Measurements from ENCODE around the gene NTRK3. TPM values are rescaled to one million over a fixed set of nuclear protein-coding genes. Genes with fewer than 3 reads are reported as not detected.

NTRK3 gene
- total RNA-seq, 1 donor from 2014 or later, result 1.1 TPM

DNA sequence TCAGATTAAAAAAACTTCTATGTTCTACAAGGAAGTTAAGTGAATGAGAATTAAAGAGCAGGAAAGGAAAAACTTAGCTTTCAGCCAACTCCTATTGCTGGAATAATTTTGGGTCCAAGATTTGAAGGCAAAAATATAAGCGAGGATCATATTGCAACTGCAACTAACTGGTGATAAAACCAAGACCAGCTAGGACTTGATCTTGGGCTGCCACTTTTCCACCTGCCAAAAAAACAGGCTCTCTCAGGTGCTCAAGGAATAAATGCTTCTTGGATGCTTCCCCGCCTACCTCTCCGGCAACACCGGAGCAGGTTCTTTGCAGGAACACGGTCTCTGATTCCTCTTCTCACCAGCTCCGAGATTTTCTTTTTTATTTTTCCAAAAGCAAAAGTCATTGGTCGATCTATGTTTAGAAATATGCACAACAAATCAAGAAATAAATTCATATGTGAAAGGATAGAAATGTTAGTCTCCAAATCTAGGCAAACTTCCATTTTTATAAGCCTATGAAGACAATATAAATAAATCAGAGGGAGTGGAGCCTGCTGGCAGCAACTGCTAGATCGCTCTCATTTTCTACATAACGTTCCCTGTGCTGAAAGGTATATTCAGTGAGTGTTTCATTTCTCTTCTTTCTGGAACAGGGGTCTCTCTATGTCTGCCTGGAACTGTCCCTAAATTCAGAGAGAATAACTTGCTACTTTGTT lies 241.9 kb downstream of the NTRK3 start:
- H3K4me3 Mint-ChIP-seq, result no peak overlapping the region
- peaks cover 24% of the 10 kb centered on the region for H3K27me3 Mint-ChIP-seq (ENCODE audit: low read depth)
- no peak for DNase-seq (ENCODE audit: low read depth, low spot score)
- TF ChIP-seq, protein P1, sequence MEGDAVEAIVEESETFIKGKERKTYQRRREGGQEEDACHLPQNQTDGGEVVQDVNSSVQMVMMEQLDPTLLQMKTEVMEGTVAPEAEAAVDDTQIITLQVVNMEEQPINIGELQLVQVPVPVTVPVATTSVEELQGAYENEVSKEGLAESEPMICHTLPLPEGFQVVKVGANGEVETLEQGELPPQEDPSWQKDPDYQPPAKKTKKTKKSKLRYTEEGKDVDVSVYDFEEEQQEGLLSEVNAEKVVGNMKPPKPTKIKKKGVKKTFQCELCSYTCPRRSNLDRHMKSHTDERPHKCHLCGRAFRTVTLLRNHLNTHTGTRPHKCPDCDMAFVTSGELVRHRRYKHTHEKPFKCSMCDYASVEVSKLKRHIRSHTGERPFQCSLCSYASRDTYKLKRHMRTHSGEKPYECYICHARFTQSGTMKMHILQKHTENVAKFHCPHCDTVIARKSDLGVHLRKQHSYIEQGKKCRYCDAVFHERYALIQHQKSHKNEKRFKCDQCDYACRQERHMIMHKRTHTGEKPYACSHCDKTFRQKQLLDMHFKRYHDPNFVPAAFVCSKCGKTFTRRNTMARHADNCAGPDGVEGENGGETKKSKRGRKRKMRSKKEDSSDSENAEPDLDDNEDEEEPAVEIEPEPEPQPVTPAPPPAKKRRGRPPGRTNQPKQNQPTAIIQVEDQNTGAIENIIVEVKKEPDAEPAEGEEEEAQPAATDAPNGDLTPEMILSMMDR (conservative IDR thresholded peaks at IDR 0.05), result no peak
- H3K4me1 Mint-ChIP-seq, result peaks cover 3% of the 10 kb centered on the region
- no peaks in the 10 kb centered on the region for H3K36me3 Mint-ChIP-seq (ENCODE audit: low read depth)
- no peak overlapping the region for H3K27ac Mint-ChIP-seq (ENCODE audit: unreplicated experiment)
- no peaks in the 10 kb centered on the region for H3K9me3 Mint-ChIP-seq

DNA sequence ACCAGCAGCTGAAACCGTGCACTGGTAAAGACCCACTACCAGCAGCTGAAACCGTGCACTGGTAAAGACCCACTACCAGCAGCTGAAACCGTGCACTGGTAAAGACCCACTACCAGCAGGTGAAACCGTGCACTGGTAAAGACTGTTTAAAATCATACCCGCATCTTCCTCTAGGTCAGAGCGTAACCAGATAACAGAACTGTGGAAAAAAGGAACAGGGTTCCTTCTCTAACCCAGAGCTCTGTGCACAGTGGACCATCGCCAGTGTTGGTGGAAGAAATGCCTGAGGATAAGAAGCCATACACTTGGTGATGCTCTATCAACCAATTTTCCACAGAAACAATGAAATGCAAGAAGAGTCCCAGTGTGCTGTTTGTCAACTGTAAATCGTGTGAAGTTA lies 243.4 kb downstream of the NTRK3 start:
- Mint-ChIP-seq H3K9me3 (no peaks in the 10 kb centered on the region), H3K27me3 (ENCODE audit: low read depth) (peaks cover 19% of the 10 kb centered on the region), H3K27ac (ENCODE audit: unreplicated experiment) (no peak overlapping the region), H3K4me3 (no peak overlapping the region), H3K4me1 (peaks cover 3% of the 10 kb centered on the region), H3K36me3 (ENCODE audit: low read depth) (no peaks in the 10 kb centered on the region)
- DNase-seq (ENCODE audit: low read depth, low spot score), result no peak
- TF ChIP-seq, protein P1 (conservative IDR thresholded peaks at IDR 0.05), result no peak

DNA sequence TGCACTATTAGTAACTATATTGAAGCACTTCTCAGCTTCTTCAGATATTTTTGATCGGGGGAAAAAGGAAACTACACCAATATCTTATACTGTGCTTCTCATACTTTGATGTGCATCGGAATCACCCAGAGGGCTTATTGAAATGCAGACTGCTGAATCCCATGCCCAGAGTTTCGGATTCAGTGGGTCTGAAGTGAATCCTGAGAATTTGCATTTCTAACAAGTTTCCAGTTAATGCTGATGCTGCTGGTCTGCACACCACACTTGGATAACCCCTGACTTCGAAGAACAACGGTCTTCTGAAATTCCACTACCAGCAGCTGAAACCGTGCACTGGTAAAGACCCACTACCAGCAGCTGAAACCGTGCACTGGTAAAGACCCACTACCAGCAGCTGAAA lies 243.9 kb downstream of the NTRK3 start:
- Mint-ChIP-seq H3K36me3 (ENCODE audit: low read depth) (no peaks in the 10 kb centered on the region), H3K4me1 (peaks cover 3% of the 10 kb centered on the region), H3K27ac (ENCODE audit: unreplicated experiment) (no peak overlapping the region), H3K9me3 (no peaks in the 10 kb centered on the region), H3K4me3 (no peak overlapping the region), H3K27me3 (ENCODE audit: low read depth) (peaks cover 19% of the 10 kb centered on the region)
- TF ChIP-seq, protein P1 (conservative IDR thresholded peaks at IDR 0.05), result no peak
- no peak for DNase-seq (ENCODE audit: low read depth, low spot score)

DNA sequence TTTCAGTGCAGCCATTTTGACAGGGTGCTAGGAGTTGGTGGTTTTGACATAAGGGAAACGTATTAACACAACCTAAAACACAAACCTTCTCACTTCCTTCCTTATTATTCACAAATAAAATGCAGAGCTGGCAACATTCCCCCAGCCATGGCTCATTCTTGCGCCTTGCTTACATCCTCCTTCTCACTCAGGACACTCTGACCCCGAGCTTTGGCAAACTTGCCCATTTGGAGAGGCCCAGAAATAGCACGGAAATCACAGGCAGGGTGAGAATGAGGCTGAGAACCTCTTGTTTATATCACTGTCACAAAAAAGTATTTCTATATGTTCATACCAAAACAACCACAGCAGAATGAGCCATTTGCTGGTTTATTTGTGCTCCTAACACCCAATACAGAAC lies 244.3 kb downstream of the NTRK3 start:
- H3K27ac Mint-ChIP-seq (ENCODE audit: unreplicated experiment), result no peak overlapping the region
- peaks cover 3% of the 10 kb centered on the region for H3K4me1 Mint-ChIP-seq
- no peaks in the 10 kb centered on the region for H3K9me3 Mint-ChIP-seq
- peaks cover 20% of the 10 kb centered on the region for H3K27me3 Mint-ChIP-seq (ENCODE audit: low read depth)
- DNase-seq (ENCODE audit: low read depth, low spot score), result no peak
- no peak overlapping the region for H3K4me3 Mint-ChIP-seq
- no peaks in the 10 kb centered on the region for H3K36me3 Mint-ChIP-seq (ENCODE audit: low read depth)
- TF ChIP-seq, protein P1 (conservative IDR thresholded peaks at IDR 0.05), result no peak

DNA sequence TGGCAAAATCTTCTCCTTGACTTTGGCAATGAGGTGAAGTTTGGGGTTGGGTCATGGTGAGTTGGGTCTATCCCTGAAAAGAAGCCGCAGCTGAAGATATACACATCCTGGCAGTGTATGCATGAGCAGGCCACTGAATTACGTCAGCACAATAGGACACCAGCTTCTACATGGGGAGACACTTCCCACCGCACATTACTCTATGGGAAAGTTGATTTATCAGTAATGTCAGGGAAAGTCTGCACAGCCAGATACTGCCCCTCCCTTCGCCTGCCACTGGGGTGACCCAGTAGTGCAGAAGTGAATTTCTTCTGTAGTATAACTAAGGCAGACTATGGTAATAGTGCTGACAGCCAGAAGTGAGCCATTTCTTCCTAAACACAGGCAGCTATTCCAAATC lies 245.0 kb downstream of the NTRK3 start:
- Mint-ChIP-seq H3K27me3 (ENCODE audit: low read depth) (peaks cover 24% of the 10 kb centered on the region), H3K36me3 (ENCODE audit: low read depth) (no peaks in the 10 kb centered on the region), H3K9me3 (no peaks in the 10 kb centered on the region), H3K27ac (ENCODE audit: unreplicated experiment) (no peak overlapping the region), H3K4me1 (peaks cover 3% of the 10 kb centered on the region), H3K4me3 (no peak overlapping the region)
- TF ChIP-seq, protein P1 (conservative IDR thresholded peaks at IDR 0.05), result no peak
- no peak for DNase-seq (ENCODE audit: low read depth, low spot score)
